Ovary (tissue), 9 donors: Measurements from ENCODE around the gene PPIF. TPM values are rescaled to one million over a fixed set of nuclear protein-coding genes. Genes with fewer than 3 reads are reported as not detected.
A peak's percentile ranks its signal among the peaks of the same experiment; 100 is the strongest.

ENCODE experiments used
- DNase-seq, 5 donors: peaks; one replicate each; pipeline ENCODE4 v3.0.0-alpha.2; 2019 to 2020
- H3K27ac ChIP-seq, 2 donors: fragments of 200-600 bp; one replicate each; pipeline versions ENCODE4 v1.5.1 to v1.8.0; 2019 to 2022
- H3K27me3 ChIP-seq: fragments of 200-600 bp; one replicate; pipeline ENCODE4 v1.8.0; 2022
- H3K36me3 ChIP-seq: fragments of 200-600 bp; sonication (generic); one replicate; pipeline ENCODE4 v1.5.1; 2019
- H3K4me1 ChIP-seq: one replicate; pipeline ENCODE4 v1.8.1; 2013; ENCODE audit warnings: mild to moderate bottlenecking, moderate library complexity; ENCODE audit not compliant: insufficient read depth
- H3K4me3 ChIP-seq: fragments of 200-600 bp; sonication (generic); one replicate; pipeline ENCODE4 v1.5.1; 2017
- H3K9me3 ChIP-seq, 2 donors: fragments of 200-600 bp in 1 of 2; sonication (generic) in 1 of 2; one replicate each; pipeline versions ENCODE4 v1.5.1 to v1.8.1; 2013 to 2019; ENCODE audit warnings: mild to moderate bottlenecking in 1 of 2, moderate library complexity in 1 of 2
- CTCF ChIP-seq, 3 donors: fragments of 450-650 bp in 2 of 3; fragments of 200-600 bp in 1 of 3; IDR thresholded peaks; one replicate each; pipeline versions ENCODE4 v1.5.1 to v1.8.0; 2016 to 2022; ENCODE audit warnings: antibody characterized with exemption in 3 of 3, mild to moderate bottlenecking in 1 of 3
- EP300 ChIP-seq: sonication (generic); formaldehyde crosslinking; IDR thresholded peaks from one replicate; pipeline ENCODE4 v1.6.1; 2017; ENCODE audit warnings: antibody characterized with exemption
- POLR2A ChIP-seq: fragments of 450-650 bp; IDR thresholded peaks from one replicate; pipeline ENCODE4 v1.6.1; 2017; ENCODE audit warnings: antibody characterized with exemption, mild to moderate bottlenecking, moderate library complexity
- WGBS, 3 donors: extraction: QIAGEN DNeasy Blood & Tissue Kit in 1 of 3; methylation state at CpG; one replicate each; pipeline versions ENCODE4 v1.1.5 to v1.1.7; 2013 to 2017; 5-methylcytosine and 5-hydroxymethylcytosine counted together
- intact Hi-C, 4 donors: fragments of 100-400 bp; cut with DNase I; formaldehyde crosslinking; loops; one replicate each; pipeline versions ENCODE4 v1.11.0 to v1.15.1; 2022 to 2023
- polyA plus RNA-seq, 2 donors: library from polyadenylated mRNA; stranded (reverse); fragments of 200-250 nt in 1 of 2; fragments of 350-450 nt in 1 of 2; fragmentation: Illumina TruSeq in 1 of 2; extraction: RNeasy Lipid Tissue Mini Kit (QIAGEN cat#74804) in 1 of 2; gene quantifications; one replicate each; pipeline ENCODE4 v1.2.3, GENCODE V29; 2013 to 2014
- total RNA-seq, 7 donors: library from RNA; depleted of rRNA in 2 of 7; stranded (reverse); fragments of >200 nt in 2 of 7; fragmentation: NEBNext Ultra II Directional in 3 of 7; extraction: Animal tissue kit (Norgen Biotek cat#: 25700) in 3 of 7; gene quantifications; one replicate each; pipeline versions ENCODE4 v1.1.0 to v1.2.4, GENCODE V29; 2016 to 2023
- donor health status: DM: no; HTN: no; CAD: no; lungs with moderate emphysema.
- donor health status: DM: no; HTN: no; CAD: no.
- donor health status: Bipolar disorder and iron deficiency.
- donor health status: DM: yes; HTN: yes; CAD: no.
- donor health status: DM: no; HTN: no; CAD: no.
- donor health status: DM: yes; HTN: yes; CAD: no.

Gene PPIF
- total and polyA plus RNA-seq, 9 donors, result 15.5 to 64.3 (median 32.3) TPM

GRCh38 chr10:79393924-79394610, 46.8 kb downstream of the PPIF start:
- intact Hi-C loops, result no loop called here
- TF ChIP-seq POLR2A, result no peak
- TF ChIP-seq EP300, result no peak
- TF ChIP-seq CTCF (IDR thresholded peaks at IDR 0.05), result no peak
- Histone ChIP-seq H3K27ac (no peak overlapping the region), H3K27me3 (no peaks in the 10 kb centered on the region), H3K4me3 (no peak overlapping the region), H3K36me3 (no peaks in the 10 kb centered on the region), H3K4me1 (peaks cover 31% of the 10 kb centered on the region), H3K9me3 (no peaks in the 10 kb centered on the region)
- DNase-seq, result peak in 4 of 5 donors; percentile 13 to 30 (median 19)
- 93 to 96% (median 95%) methylated on average over 17 of the region's 17 CpGs for WGBS, 3 donors

DNA sequence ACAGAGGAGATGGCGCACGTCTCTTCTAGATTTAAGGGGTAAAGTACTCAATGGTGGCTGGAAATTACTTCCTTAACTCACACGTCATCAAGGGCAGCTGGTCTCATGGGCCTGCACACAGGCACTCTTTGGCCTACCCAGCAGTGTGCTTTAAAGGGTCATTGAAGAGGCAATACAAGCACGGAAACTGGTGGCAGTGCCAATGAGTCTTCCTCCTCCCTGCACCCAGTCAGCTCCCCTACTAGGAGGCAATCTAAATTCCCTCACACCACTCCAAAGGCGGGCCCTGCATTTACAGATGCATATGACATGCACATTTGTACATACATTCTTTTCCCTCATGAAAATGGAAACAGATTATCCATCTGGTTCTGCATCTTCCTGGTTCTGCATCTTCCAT, 47.4 kb downstream of the PPIF start:
- H3K4me1 ChIP-seq, result peaks cover 36% of the 10 kb centered on the region
- H3K9me3 ChIP-seq, result no peaks in the 10 kb centered on the region
- no peak overlapping the region for H3K4me3 ChIP-seq
- H3K27ac ChIP-seq, result no peak overlapping the region
- TF ChIP-seq CTCF (IDR thresholded peaks at IDR 0.05) (no peak), POLR2A (no peak), EP300 (no peak)
- WGBS, 3 donors, result 91 to 95% (median 93%) methylated on average over 5 of the region's 5 CpGs
- DNase-seq, result peak in 2 of 5 donors; percentile 5 to 15
- H3K36me3 ChIP-seq, result no peaks in the 10 kb centered on the region
- no peaks in the 10 kb centered on the region for H3K27me3 ChIP-seq
- intact Hi-C loops, result no loop called here

- TF ChIP-seq POLR2A (no peak), EP300 (no peak), CTCF (IDR thresholded peaks at IDR 0.05) (no peak)
- Histone ChIP-seq H3K4me1 (peaks cover 42% of the 10 kb centered on the region), H3K9me3 (no peaks in the 10 kb centered on the region), H3K36me3 (no peaks in the 10 kb centered on the region), H3K27me3 (no peaks in the 10 kb centered on the region), H3K27ac (no peak overlapping the region), H3K4me3 (no peak overlapping the region)
- intact Hi-C loops, result no loop called here
- WGBS, 3 donors, result 87 to 91% (median 89%) methylated on average over 5 of the region's 5 CpGs
- DNase-seq, result peak in 2 of 5 donors; percentile 10 to 12
Measured at GRCh38 chr10:79396520-79396919, 49.3 kb downstream of the PPIF start.

- Histone ChIP-seq H3K36me3 (no peaks in the 10 kb centered on the region), H3K27me3 (no peaks in the 10 kb centered on the region), H3K27ac (no peak overlapping the region), H3K4me1 (peaks cover 40% of the 10 kb centered on the region), H3K4me3 (no peak overlapping the region), H3K9me3 (no peaks in the 10 kb centered on the region)
- WGBS, 3 donors, result 64 to 74% (median 73%) methylated on average over 6 of the region's 6 CpGs
- TF ChIP-seq CTCF (IDR thresholded peaks at IDR 0.05), result no peak
- DNase-seq, result peak in 1 of 5 donors; percentile 42
- intact Hi-C loops, result no loop called here
Measured at GRCh38 chr10:79397051-79397450, 49.8 kb downstream of the PPIF start.
